ENCODE data around the gene TMEM52B.

DNA sequence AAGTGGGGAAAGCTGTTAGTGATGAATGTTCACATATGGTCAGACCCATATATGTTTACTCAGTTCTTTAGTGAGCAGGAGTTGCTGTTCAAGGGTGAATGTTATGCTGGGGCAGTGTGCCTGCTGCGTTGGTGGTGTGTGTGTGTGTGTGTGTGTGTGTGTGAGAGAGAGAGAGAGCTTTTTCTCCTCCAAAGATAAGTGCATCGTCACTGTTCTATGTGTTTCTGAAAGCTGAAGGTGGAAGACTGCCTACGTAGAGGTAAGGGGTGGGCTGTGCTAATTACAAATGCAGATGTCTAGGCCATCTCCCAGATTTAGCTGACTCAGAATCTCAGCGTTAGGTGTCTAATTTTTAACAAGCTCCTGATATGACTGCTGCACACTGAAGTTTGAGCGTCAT lies 44.4 kb downstream of the TMEM52B start:
- no peak for TF ChIP-seq CTCF (IDR thresholded peaks at IDR 0.05)
- no peak for TF ChIP-seq ZFX (IDR thresholded peaks at IDR 0.05; ENCODE audit: borderline replicate concordance)
